SK-N-SH treated with all-trans-retinoic acid at 6 μM for 48 hours (cell line): ENCODE data around the gene LOXHD1.

Experiments used
- ARNTL ChIP-seq: fragments of 450-650 bp; formaldehyde crosslinking; IDR thresholded peaks from 2 replicates; pipeline ENCODE4 v1.5.0; 2020; ENCODE audit warnings: low read depth, mild to moderate bottlenecking, moderate library complexity, borderline replicate concordance
- CREB5 ChIP-seq: fragments of 250-450 bp; sonication (Bioruptor Pico); IDR thresholded peaks from 2 replicates; pipeline ENCODE4 v1.5.1; 2020; ENCODE audit warnings: low read depth, mild to moderate bottlenecking, moderate library complexity
- RARB ChIP-seq: fragments of 250-450 bp; sonication (Bioruptor Pico); IDR thresholded peaks from 2 replicates; pipeline ENCODE4 v1.8.0; 2021; ENCODE audit warnings: mild to moderate bottlenecking, moderate library complexity

GRCh38 chr18:46447323-46447722 is 209.7 kb downstream of the LOXHD1 start:
- no peak for TF ChIP-seq CREB5 (CRISPR knock-in tag)
- TF ChIP-seq ARNTL (CRISPR knock-in tag) = no peak
- no peak for TF ChIP-seq RARB (CRISPR knock-in tag)
